GM12891 (cell line): ENCODE data around the gene PSMC6.

Source experiments
- PAX5 ChIP-seq: IDR thresholded peaks from 2 replicates; pipeline ENCODE4 v1.6.1; 2011; ENCODE audit warnings: low read length, moderate library complexity, mild to moderate bottlenecking; ENCODE audit not compliant: insufficient read depth, severe bottlenecking
- POLR2A ChIP-seq: IDR thresholded peaks from 2 replicates; pipeline ENCODE4 v1.6.1; 2011; ENCODE audit warnings: low read depth, low read length, control low read depth
- POLR2AphosphoS5 ChIP-seq: IDR thresholded peaks from 2 replicates; pipeline ENCODE4 v1.6.1; 2011; ENCODE audit warnings: low read depth, low read length, control low read depth
- POU2F2 ChIP-seq: IDR thresholded peaks from 2 replicates; pipeline ENCODE4 v1.6.1; 2011; ENCODE audit warnings: low read depth, mild to moderate bottlenecking, control low read depth, low read length, moderate library complexity
- SPI1 ChIP-seq: IDR thresholded peaks from 2 replicates; pipeline ENCODE4 v1.6.1; 2011; ENCODE audit warnings: low read depth, low read length, control low read depth
- TAF1 ChIP-seq: IDR thresholded peaks from 2 replicates; pipeline ENCODE4 v1.6.1; 2011; ENCODE audit warnings: low read depth, low read length, control low read depth

GRCh38 chr14:52730709-52731111, 23.7 kb downstream of the PSMC6 start:
- TF ChIP-seq TAF1, result no peak
- TF ChIP-seq POLR2A, result no peak
- no peak for TF ChIP-seq POLR2AphosphoS5
- TF ChIP-seq SPI1, result no peak
- TF ChIP-seq PAX5, result no peak
- no peak for TF ChIP-seq POU2F2
